H9 (cell line): ENCODE results near the gene CSMD2. TPM values are rescaled to one million over a fixed set of nuclear protein-coding genes. Genes with fewer than 3 reads are reported as not detected.

Source experiments
- DNase-seq: peaks from one replicate; pipeline ENCODE4 v3.0.0-alpha.2; 2017
- H2AFZ ChIP-seq: one replicate; pipeline ENCODE4 v1.6.1; 2013; ENCODE audit warnings: mild to moderate bottlenecking, low read length, control low read depth, moderate library complexity
- H2AK5ac ChIP-seq: 2 replicates; pipeline ENCODE4 v1.6.1; 2013; ENCODE audit warnings: low read length, control low read depth, mixed read lengths; ENCODE audit not compliant: insufficient read length
- H2BK120ac ChIP-seq: one replicate; pipeline ENCODE4 v1.6.1; 2013; ENCODE audit warnings: low read depth, mild to moderate bottlenecking, low read length, control low read depth, inconsistent platforms; ENCODE audit not compliant: poor library complexity, severe bottlenecking
- H2BK12ac ChIP-seq: 2 replicates; pipeline ENCODE4 v1.6.1; 2013; ENCODE audit warnings: low read length, control low read depth, mixed read lengths, low read depth; ENCODE audit not compliant: insufficient read length
- H2BK15ac ChIP-seq: 2 replicates; pipeline ENCODE4 v1.6.1; 2013; ENCODE audit warnings: low read depth, low read length, control low read depth
- H2BK20ac ChIP-seq: one replicate; pipeline ENCODE4 v1.6.1; 2013; ENCODE audit warnings: low read depth, mild to moderate bottlenecking, low read length, control low read depth, inconsistent platforms; ENCODE audit not compliant: poor library complexity, severe bottlenecking
- H2BK5ac ChIP-seq: 2 replicates; pipeline ENCODE4 v1.6.1; 2013; ENCODE audit warnings: low read length, control low read depth, mixed read lengths; ENCODE audit not compliant: insufficient read length
- H3K14ac ChIP-seq: 2 replicates; pipeline ENCODE4 v1.6.1; 2013; ENCODE audit warnings: low read length, control low read depth; ENCODE audit not compliant: insufficient read depth
- H3K18ac ChIP-seq: 2 replicates; pipeline ENCODE4 v1.6.1; 2013; ENCODE audit warnings: low read depth, mild to moderate bottlenecking, mixed read lengths, low read length, control low read depth; ENCODE audit not compliant: insufficient read length
- H3K23ac ChIP-seq: 2 replicates; pipeline ENCODE4 v1.6.1; 2013; ENCODE audit warnings: low read length, control low read depth, mixed read lengths, low read depth; ENCODE audit not compliant: insufficient read length
- H3K23me2 ChIP-seq: 2 replicates; pipeline ENCODE4 v1.6.1; 2013; ENCODE audit warnings: low read depth, mild to moderate bottlenecking, mixed read lengths, low read length, control low read depth; ENCODE audit not compliant: insufficient read length, poor library complexity, severe bottlenecking
- H3K27ac ChIP-seq: 2 replicates; pipeline ENCODE4 v1.5.1; 2013; ENCODE audit warnings: low read length, control low read depth, mixed read lengths, low read depth; ENCODE audit not compliant: insufficient read length
- H3K27me3 ChIP-seq: 2 replicates; pipeline ENCODE4 v1.6.1; 2013; ENCODE audit warnings: low read length, control low read depth, inconsistent platforms; ENCODE audit not compliant: insufficient read depth
- H3K4ac ChIP-seq: 2 replicates; pipeline ENCODE4 v1.6.1; 2013; ENCODE audit warnings: low read depth, mild to moderate bottlenecking, control low read depth, inconsistent platforms, low read length, moderate library complexity
- H3K4me1 ChIP-seq: 2 replicates; pipeline ENCODE4 v1.6.1; 2013; ENCODE audit warnings: low read length, control low read depth, inconsistent platforms; ENCODE audit not compliant: insufficient read depth
- H3K4me2 ChIP-seq: 2 replicates; pipeline ENCODE4 v1.6.1; 2013; ENCODE audit warnings: low read length, control low read depth, mixed read lengths; ENCODE audit not compliant: insufficient read length, insufficient read depth
- H3K56ac ChIP-seq: 2 replicates; pipeline ENCODE4 v1.6.1; 2013; ENCODE audit warnings: low read depth, mild to moderate bottlenecking, mixed read lengths, low read length, control low read depth; ENCODE audit not compliant: insufficient read length
- H3K79me1 ChIP-seq: 2 replicates; pipeline ENCODE4 v1.6.1; 2013; ENCODE audit warnings: low read depth, mild to moderate bottlenecking, moderate library complexity, low read length, control low read depth, inconsistent platforms; ENCODE audit not compliant: insufficient read depth, poor library complexity, severe bottlenecking
- H3K79me2 ChIP-seq: 2 replicates; pipeline ENCODE4 v1.6.1; 2013; ENCODE audit warnings: low read length, control low read depth, inconsistent platforms; ENCODE audit not compliant: insufficient read depth
- H3K9ac ChIP-seq: 2 replicates; pipeline ENCODE4 v1.6.1; 2013; ENCODE audit warnings: low read length, control low read depth, mixed read lengths; ENCODE audit not compliant: insufficient read length; ENCODE audit errors: extremely low read depth
- H3K9me3 ChIP-seq: one replicate; pipeline ENCODE4 v1.6.1; 2013; ENCODE audit warnings: low read depth, low read length, inconsistent platforms; ENCODE audit not compliant: control insufficient read depth
- H3T11ph ChIP-seq: one replicate; pipeline ENCODE4 v1.6.1; 2013; ENCODE audit warnings: mild to moderate bottlenecking, low read length, control low read depth, inconsistent platforms
- H4K20me1 ChIP-seq: one replicate; pipeline ENCODE4 v1.6.1; 2013; ENCODE audit not compliant: control insufficient read depth, insufficient read length, insufficient read depth
- H4K5ac ChIP-seq: 2 replicates; pipeline ENCODE4 v1.6.1; 2013; ENCODE audit warnings: low read depth, mild to moderate bottlenecking, mixed read lengths, low read length, control low read depth; ENCODE audit not compliant: insufficient read length
- H4K8ac ChIP-seq: replicated peaks from 2 replicates; pipeline ENCODE4 v1.6.1; 2013; ENCODE audit warnings: low read length, control low read depth, mixed read lengths, low read depth; ENCODE audit not compliant: insufficient read length
- H4K91ac ChIP-seq: 2 replicates; pipeline ENCODE4 v1.6.1; 2013; ENCODE audit warnings: low read depth, mild to moderate bottlenecking, moderate library complexity, mixed read lengths, low read length, control low read depth; ENCODE audit not compliant: insufficient read length
- H3K27ac Mint-ChIP-seq, 3 experiments: 2 replicates in 2 of 3; 3 replicates in 1 of 3; pipeline ENCODE4 v1.8.0; 2020 to 2021; ENCODE audit warnings: mixed read lengths in 3 of 3, mild to moderate bottlenecking in 1 of 3, moderate library complexity in 1 of 3
- H3K27me3 Mint-ChIP-seq: 2 replicates; pipeline ENCODE4 v1.8.0; 2021; ENCODE audit warnings: low read depth, mild to moderate bottlenecking, moderate library complexity, mixed read lengths
- H3K36me3 Mint-ChIP-seq, 3 experiments: 2 replicates in 2 of 3; 3 replicates in 1 of 3; pipeline ENCODE4 v1.8.0; 2020 to 2021; ENCODE audit warnings: low read depth in 3 of 3, mixed read lengths in 3 of 3; ENCODE audit not compliant: insufficient read depth in 1 of 3
- H3K4me1 Mint-ChIP-seq, 2 experiments: 2 replicates each; pipeline ENCODE4 v1.8.0; 2020; ENCODE audit warnings: mixed read lengths in 2 of 2
- H3K4me3 Mint-ChIP-seq, 2 experiments: 2 replicates in 1 of 2; 3 replicates in 1 of 2; pipeline ENCODE4 v1.8.0; 2020 to 2021; ENCODE audit warnings: mild to moderate bottlenecking in 2 of 2, mixed read lengths in 2 of 2, moderate library complexity in 1 of 2
- H3K9me3 Mint-ChIP-seq, 2 experiments: 2 replicates in 1 of 2; 3 replicates in 1 of 2; pipeline ENCODE4 v1.8.0; 2020; ENCODE audit warnings: mild to moderate bottlenecking in 2 of 2, mixed read lengths in 2 of 2, moderate library complexity in 1 of 2
- CTCF ChIP-seq: fragments of 200-600 bp; sonication (generic); conservative IDR thresholded peaks from 3 replicates; pipeline ENCODE4 v1.8.0; 2021; ENCODE audit warnings: antibody characterized with exemption, mild to moderate bottlenecking
- WGBS: extraction: QIAGEN DNeasy Blood & Tissue Kit; methylation state at CpG from one replicate; pipeline ENCODE4 v1.1.7; 2013; ENCODE audit warnings: missing lambda C conversion rate, low lambda C conversion rate, mixed read lengths; ENCODE audit not compliant: insufficient read length; ENCODE audit errors: extremely low coverage; 5-methylcytosine and 5-hydroxymethylcytosine counted together
- total RNA-seq: library from RNA; stranded (reverse); gene quantifications from 2 replicates; pipeline ENCODE4 v1.2.1, GENCODE V29; 2021

The CSMD2 gene
- total RNA-seq, 1 experiment from 2014 or later: 6.4 TPM

- Histone ChIP-seq H4K5ac (no peak overlapping the region), H3K79me1 (no peaks in the 10 kb centered on the region), H3K23me2 (no peaks in the 10 kb centered on the region), H3K4ac (no peak overlapping the region), H4K91ac (no peak overlapping the region), H3K79me2 (no peaks in the 10 kb centered on the region), H3K4me2 (no peak overlapping the region), H2BK5ac (no peak overlapping the region), H4K20me1 (no peaks in the 10 kb centered on the region), H2BK120ac (no peak overlapping the region), H3K18ac (no peak overlapping the region), H3K27ac (no peak overlapping the region), H3T11ph (no peak overlapping the region), H4K8ac (no peak overlapping the region), H3K27me3 (no peaks in the 10 kb centered on the region), H3K4me1 (no peaks in the 10 kb centered on the region), H3K9me3 (no peaks in the 10 kb centered on the region), H2AK5ac (no peak overlapping the region), H2AFZ (no peak overlapping the region), H3K23ac (no peak overlapping the region), H2BK20ac (no peak overlapping the region), H2BK12ac (no peak overlapping the region), H3K14ac (no peak overlapping the region), H2BK15ac (no peak overlapping the region), H3K9ac (no peak overlapping the region), H3K56ac (no peak overlapping the region)
- whole genome bisulfite sequencing: no CpG with 5 or more reads among the region's 4 CpGs
- H3K4me1 Mint-ChIP-seq: peaks cover 7 to 9% of the 10 kb centered on the region in 2 experiments
- DNase-seq: no peak
- peak overlapping the region in 1 of 3 experiments; percentile 58; a peak in 1 of 7 replicates for H3K27ac Mint-ChIP-seq
- no peak for TF ChIP-seq CTCF
- no peak overlapping the region for H3K4me3 Mint-ChIP-seq
- H3K9me3 Mint-ChIP-seq: no peaks in the 10 kb centered on the region
- H3K36me3 Mint-ChIP-seq: no peaks in the 10 kb centered on the region; a peak in 1 of 7 replicates
- H3K27me3 Mint-ChIP-seq: no peaks in the 10 kb centered on the region
Observed at GRCh38 chr1:33979341-33979740, 185.7 kb downstream of the CSMD2 start.
